BJ (cell line): Measurements from ENCODE around the gene CCL19. TPM values are rescaled to one million over a fixed set of nuclear protein-coding genes. Genes with fewer than 3 reads are reported as not detected.
A peak's percentile ranks its signal among the peaks of the same experiment; 100 is the strongest.

Experiments used
- CTCF ChIA-PET: fragments of 350-600 bp; formaldehyde crosslinking; extraction: SDS; loops from one replicate; lab custom pipeline; 2021; ENCODE audit warnings: antibody characterized with exemption, inconsistent platforms; lab: Yijun Ruan, JAX
- POLR2A ChIA-PET: fragments of 300-600 bp; sonication (Branson Sonifier 250); formaldehyde crosslinking; extraction: SDS; loops from one replicate; lab custom pipeline; 2021; ENCODE audit warnings: antibody characterized with exemption; lab: Charles Lee
- DNase-seq: peaks from one replicate; pipeline ENCODE4 v3.0.0-alpha.2; 2011; ENCODE audit warnings: low read depth
- H3K27me3 ChIP-seq: 2 replicates; pipeline ENCODE4 v1.6.0; 2011; ENCODE audit warnings: low read length; ENCODE audit not compliant: control insufficient read depth, insufficient read depth
- H3K36me3 ChIP-seq: 2 replicates; pipeline ENCODE4 v1.5.1; 2011; ENCODE audit warnings: low read length; ENCODE audit not compliant: control insufficient read depth, insufficient read depth
- H3K4me3 ChIP-seq: 2 replicates; pipeline ENCODE4 v1.5.1; 2011; ENCODE audit warnings: low read depth, mild to moderate bottlenecking, control low read depth, low read length
- polyA plus RNA-seq: library from polyadenylated mRNA; depleted of rRNA; stranded (reverse); fragments of >200 nt; gene quantifications from 2 replicates; pipeline ENCODE4 v1.2.3, GENCODE V29; 2011
- TF ChIP-seq, protein P1 (sequence below): IDR thresholded peaks from 2 replicates; pipeline ENCODE4 v1.5.1; 2011; ENCODE audit warnings: low read depth, mild to moderate bottlenecking, control low read depth, inconsistent platforms, low read length, moderate library complexity; ENCODE audit not compliant: insufficient read depth

The CCL19 gene
- polyA plus RNA-seq, 1 experiment: not detected

DNA sequence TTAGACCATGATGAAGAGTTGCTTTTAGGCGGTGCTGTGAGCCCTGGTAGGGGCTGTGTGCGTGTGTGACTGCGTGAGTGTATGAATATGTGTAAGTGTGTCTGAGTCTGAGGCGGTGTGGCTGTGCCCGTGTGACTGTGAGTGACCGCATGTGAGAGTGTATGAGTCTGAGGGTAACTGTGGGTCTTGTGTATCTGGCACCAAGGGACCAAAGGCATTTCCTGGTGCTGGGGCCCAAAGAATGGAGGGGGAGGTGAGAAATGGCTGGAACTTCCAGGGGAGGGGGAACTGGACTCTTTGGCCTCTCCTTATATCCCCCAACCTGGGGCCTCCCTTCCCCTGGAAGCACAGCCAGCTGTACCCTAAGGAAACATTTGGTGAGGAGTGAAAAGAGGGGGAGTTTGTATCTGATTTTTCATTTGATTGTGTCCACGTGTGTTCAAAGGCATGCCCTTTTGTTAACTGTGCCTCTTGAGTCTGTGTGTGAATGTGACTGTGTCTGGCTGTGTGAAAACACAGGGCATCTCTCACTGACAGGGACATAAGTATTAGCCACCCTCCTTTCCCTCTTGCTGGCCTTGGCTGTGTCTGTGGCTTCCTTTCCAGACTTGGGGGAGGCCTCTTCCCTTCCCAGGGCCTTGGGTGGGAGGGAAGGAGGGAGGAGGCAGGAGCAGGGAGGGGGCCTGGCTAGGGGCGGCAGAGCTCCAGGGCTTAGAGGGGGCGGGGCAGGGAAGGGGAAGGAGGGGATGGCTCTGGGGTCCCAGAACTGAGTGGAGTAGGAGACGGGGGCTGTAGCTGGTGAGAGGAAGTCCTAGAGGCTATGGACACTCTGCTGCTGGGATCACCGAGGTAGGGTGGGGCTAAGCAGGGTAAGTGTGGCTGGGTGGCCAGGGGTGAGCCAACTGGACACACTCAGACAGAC lies 37.7 kb downstream of the CCL19 start:
- CTCF ChIA-PET: interaction anchor here (0.6 to 4.2 kb wide), 6 partner anchors 8 to 48 kb away, joined by 3 to 42 read pairs (median 4); partner anchors contain the start of gene DCTN3
- POLR2A ChIA-PET: interaction anchor here (1.4 kb wide), 1 partner anchor 12 kb away, joined by 6 read pairs; no protein-coding TSS in a partner anchor
- H3K4me3 ChIP-seq: no peak overlapping the region
- H3K27me3 ChIP-seq: no peaks in the 10 kb centered on the region
- H3K36me3 ChIP-seq: peaks cover 11% of the 10 kb centered on the region
- DNase-seq: no peak
- TF ChIP-seq, protein P1, sequence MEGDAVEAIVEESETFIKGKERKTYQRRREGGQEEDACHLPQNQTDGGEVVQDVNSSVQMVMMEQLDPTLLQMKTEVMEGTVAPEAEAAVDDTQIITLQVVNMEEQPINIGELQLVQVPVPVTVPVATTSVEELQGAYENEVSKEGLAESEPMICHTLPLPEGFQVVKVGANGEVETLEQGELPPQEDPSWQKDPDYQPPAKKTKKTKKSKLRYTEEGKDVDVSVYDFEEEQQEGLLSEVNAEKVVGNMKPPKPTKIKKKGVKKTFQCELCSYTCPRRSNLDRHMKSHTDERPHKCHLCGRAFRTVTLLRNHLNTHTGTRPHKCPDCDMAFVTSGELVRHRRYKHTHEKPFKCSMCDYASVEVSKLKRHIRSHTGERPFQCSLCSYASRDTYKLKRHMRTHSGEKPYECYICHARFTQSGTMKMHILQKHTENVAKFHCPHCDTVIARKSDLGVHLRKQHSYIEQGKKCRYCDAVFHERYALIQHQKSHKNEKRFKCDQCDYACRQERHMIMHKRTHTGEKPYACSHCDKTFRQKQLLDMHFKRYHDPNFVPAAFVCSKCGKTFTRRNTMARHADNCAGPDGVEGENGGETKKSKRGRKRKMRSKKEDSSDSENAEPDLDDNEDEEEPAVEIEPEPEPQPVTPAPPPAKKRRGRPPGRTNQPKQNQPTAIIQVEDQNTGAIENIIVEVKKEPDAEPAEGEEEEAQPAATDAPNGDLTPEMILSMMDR: no peak

DNA sequence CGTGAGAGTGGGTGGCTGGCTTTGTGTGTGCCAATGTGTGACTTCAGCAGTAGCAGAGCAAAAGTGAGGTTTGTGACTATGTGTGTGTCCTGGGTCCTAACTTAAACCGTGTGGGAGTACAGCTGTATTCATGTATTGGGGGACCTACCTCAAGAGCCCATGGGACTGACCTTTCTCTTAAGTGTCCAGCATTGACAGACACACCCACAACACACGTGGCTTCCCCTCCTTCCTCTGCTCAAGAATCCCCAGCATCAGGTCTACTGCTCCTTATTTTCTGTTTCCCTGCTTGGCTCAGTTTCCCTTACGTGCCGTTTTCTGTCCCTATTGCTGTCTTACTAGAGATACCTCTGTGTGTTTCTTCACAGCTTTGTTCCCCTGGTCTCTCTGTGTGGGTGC lies 38.5 kb downstream of the CCL19 start:
- TF ChIP-seq, protein P1: no peak
- Histone ChIP-seq H3K36me3 (peaks cover 11% of the 10 kb centered on the region), H3K27me3 (no peaks in the 10 kb centered on the region), H3K4me3 (peak overlapping the region; percentile 47)
- DNase-seq: no peak
- ChIA-PET POLR2A (no interaction called here), CTCF (interaction anchor here (1.0 to 4.2 kb wide), 4 partner anchors 9 to 18 kb away, joined by 3 to 42 read pairs (median 8); no protein-coding TSS in a partner anchor)

DNA sequence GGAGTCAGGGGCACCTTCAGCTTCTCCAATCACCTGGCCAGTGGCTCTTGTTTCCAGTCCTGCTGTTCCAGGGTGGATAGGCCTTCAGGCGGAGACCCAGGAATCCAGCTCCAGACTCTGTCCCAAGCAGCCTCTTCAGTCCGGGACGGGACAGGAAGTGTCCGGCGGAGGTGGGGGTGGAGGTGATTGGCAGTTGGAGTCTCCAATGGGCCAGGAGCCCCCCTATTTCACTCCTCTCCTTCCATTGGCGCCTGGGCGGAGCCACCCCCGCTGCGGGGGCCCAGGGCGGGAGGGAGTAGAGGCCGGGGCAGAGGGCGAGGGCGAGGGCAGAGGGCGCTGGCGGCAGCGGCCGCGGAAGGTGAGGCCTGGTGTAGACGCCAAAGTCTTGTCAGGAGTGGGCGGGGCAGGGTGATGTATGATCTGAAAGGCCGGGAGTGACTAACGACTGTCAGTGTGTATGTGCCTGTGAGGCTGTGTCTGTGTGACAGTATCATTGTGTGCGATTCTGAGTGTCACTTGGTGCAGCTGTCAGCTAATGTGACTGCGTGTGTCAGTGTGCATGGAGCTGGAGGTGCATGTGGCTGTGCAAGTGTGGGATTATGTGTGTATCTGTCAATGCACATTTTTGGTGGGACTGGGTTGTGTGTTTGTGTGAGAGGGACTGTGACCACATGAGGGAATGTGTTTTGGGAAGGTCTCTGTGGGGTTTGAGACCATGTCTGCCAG lies 39.0 kb downstream of the CCL19 start, which contains the start of gene IL11RA:
IL11RA (plus strand) TSS at position 310 of the 726 bp plus-strand sequence. CDS start 3,033 bp downstream, outside the sequence.
- TF ChIP-seq, protein P1: no peak
- ChIA-PET CTCF (interaction anchor here (1.1 to 3.7 kb wide), 4 partner anchors 12 to 39 kb away, joined by 3 to 14 read pairs (median 7); no protein-coding TSS in a partner anchor), POLR2A (interaction anchor here (0.6 kb wide), 1 partner anchor 837 kb away, joined by 3 read pairs; no protein-coding TSS in a partner anchor)
- Histone ChIP-seq H3K27me3 (no peaks in the 10 kb centered on the region), H3K36me3 (peaks cover 11% of the 10 kb centered on the region), H3K4me3 (peak within 1 kb of the TSS; percentile 47)
- no peak for DNase-seq

DNA sequence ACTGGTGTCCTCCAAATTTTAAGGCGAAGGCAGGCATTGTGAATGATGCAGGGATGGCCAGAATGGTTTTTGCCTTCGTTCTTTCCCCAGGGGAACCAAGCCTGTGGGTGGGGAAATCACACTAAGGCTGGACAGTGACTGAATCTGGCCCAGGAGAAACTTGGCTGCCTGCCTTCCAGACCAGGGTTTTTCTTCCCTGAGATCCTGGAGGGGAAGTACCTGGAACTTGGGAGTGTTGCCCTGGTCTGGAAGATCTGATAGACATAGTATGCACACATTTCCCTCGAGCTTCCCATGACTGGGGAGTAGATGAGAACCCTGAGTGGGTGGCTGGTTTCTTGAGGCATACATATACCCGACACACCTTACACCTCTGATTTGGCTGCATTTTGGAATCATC lies 39.8 kb downstream of the CCL19 start:
- ChIA-PET CTCF (interaction anchor here (1.1 to 3.7 kb wide), 3 partner anchors 13 to 38 kb away, joined by 3 to 14 read pairs (median 11); no protein-coding TSS in a partner anchor), POLR2A (no interaction called here)
- peaks cover 11% of the 10 kb centered on the region for H3K36me3 ChIP-seq
- H3K27me3 ChIP-seq: no peaks in the 10 kb centered on the region
- H3K4me3 ChIP-seq: peak overlapping the region; percentile 47
- TF ChIP-seq, protein P1: no peak
- DNase-seq: no peak

DNA sequence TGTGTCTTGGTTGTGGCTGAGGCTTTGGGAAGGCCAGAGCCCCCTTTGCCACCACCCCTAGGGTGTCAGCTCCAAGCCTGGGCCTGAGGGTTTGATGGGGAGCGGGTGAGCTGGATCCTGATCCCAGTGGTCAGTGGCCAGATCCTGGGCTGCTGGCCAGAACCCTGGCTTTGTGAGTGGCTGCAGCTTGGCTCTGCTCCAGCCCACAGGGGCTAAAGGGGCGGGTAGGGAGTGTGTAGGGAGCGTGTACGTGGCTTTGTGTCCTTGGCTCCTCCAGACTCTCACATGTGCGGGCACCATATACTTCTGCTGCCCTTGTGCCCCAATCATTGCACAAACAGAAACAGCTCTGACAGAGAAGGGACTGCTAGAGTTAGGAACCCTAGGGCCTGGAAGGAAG lies 40.3 kb downstream of the CCL19 start:
- ChIA-PET POLR2A (no interaction called here), CTCF (interaction anchor here (1.1 to 3.7 kb wide), 3 partner anchors 13 to 37 kb away, joined by 3 to 14 read pairs (median 11); no protein-coding TSS in a partner anchor)
- no peak for DNase-seq
- Histone ChIP-seq H3K27me3 (no peaks in the 10 kb centered on the region), H3K36me3 (peaks cover 11% of the 10 kb centered on the region), H3K4me3 (no peak overlapping the region)
- TF ChIP-seq, protein P1: no peak
